ENCODE data around the gene CSNK2A1.

DNA sequence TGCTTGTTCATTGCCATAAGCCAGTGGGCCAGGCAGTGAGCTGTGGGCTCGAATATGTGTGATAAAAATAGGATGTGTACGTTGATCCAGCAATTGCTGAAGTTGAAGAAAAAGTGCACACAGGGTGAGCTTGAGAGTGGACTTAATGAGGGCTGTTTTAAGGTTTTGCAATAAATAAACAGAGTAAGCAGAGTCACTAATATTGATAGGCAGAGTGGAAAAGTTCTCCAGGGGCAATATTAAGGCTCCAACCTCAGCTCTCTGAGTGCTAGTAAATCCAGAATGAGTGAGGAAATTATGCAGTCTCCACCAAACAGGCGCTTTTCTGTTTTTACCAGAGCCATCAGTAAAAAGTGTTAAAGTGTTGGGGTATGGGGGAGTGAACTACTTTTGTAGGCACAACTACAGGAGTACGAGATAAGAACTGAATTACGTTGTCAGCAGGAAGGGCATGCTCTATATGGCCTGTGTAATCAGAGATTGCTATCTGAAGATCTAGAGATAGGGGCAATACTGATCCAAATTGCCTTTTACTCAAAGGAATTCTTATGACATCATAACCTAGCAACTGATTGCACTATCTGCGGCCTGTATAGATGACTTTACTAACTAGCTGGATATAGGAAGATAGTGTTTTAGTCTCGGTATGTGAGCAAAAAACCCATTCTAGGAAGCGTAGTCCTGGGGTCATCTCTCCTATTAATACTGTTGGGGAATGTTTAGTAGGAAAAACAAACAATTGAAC lies 73.7 kb downstream of the CSNK2A1 start:
- TF ChIP-seq, protein P1, sequence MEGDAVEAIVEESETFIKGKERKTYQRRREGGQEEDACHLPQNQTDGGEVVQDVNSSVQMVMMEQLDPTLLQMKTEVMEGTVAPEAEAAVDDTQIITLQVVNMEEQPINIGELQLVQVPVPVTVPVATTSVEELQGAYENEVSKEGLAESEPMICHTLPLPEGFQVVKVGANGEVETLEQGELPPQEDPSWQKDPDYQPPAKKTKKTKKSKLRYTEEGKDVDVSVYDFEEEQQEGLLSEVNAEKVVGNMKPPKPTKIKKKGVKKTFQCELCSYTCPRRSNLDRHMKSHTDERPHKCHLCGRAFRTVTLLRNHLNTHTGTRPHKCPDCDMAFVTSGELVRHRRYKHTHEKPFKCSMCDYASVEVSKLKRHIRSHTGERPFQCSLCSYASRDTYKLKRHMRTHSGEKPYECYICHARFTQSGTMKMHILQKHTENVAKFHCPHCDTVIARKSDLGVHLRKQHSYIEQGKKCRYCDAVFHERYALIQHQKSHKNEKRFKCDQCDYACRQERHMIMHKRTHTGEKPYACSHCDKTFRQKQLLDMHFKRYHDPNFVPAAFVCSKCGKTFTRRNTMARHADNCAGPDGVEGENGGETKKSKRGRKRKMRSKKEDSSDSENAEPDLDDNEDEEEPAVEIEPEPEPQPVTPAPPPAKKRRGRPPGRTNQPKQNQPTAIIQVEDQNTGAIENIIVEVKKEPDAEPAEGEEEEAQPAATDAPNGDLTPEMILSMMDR (IDR thresholded peaks at IDR 0.05), result no peak
- TF ChIP-seq EP300 (IDR thresholded peaks at IDR 0.05) (no peak), POLR2A (IDR thresholded peaks at IDR 0.05) (no peak), POLR2AphosphoS5 (IDR thresholded peaks at IDR 0.05) (no peak)
